ENCODE data around the gene ERFL. TPM values are rescaled to one million over a fixed set of nuclear protein-coding genes. Genes with fewer than 3 reads are reported as not detected.

ERFL gene
- total RNA-seq, 1 donor from 2014 or later: 0.43 TPM

- ATAC-seq: peak; percentile 89
- intact Hi-C loops (cut with DNase I): no loop called here
- TF ChIP-seq, protein P1, sequence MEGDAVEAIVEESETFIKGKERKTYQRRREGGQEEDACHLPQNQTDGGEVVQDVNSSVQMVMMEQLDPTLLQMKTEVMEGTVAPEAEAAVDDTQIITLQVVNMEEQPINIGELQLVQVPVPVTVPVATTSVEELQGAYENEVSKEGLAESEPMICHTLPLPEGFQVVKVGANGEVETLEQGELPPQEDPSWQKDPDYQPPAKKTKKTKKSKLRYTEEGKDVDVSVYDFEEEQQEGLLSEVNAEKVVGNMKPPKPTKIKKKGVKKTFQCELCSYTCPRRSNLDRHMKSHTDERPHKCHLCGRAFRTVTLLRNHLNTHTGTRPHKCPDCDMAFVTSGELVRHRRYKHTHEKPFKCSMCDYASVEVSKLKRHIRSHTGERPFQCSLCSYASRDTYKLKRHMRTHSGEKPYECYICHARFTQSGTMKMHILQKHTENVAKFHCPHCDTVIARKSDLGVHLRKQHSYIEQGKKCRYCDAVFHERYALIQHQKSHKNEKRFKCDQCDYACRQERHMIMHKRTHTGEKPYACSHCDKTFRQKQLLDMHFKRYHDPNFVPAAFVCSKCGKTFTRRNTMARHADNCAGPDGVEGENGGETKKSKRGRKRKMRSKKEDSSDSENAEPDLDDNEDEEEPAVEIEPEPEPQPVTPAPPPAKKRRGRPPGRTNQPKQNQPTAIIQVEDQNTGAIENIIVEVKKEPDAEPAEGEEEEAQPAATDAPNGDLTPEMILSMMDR (IDR thresholded peaks at IDR 0.05): peak; percentile 99
Observed at GRCh38 chr19:41951686-41952172, 23.5 kb upstream of the ERFL start.

GRCh38 chr19:41947091-41947490, 18.8 kb upstream of the ERFL start:
- no peak overlapping the region for H3K27ac ChIP-seq
- no peaks in the 10 kb centered on the region for H3K9me3 ChIP-seq
- no peaks in the 10 kb centered on the region for H3K36me3 ChIP-seq
- TF ChIP-seq, protein P1 (IDR thresholded peaks at IDR 0.05): no peak
- no peaks in the 10 kb centered on the region for H3K4me1 ChIP-seq
- no peak overlapping the region for H3K4me3 ChIP-seq
- DNase-seq (no peak), ATAC-seq (no peak)
- H3K27me3 ChIP-seq: no peaks in the 10 kb centered on the region
- intact Hi-C loops (cut with DNase I): no loop called here

More at GRCh38 chr19:41951686-41952172, 23.5 kb upstream of the ERFL start:
- peak; percentile 86 for DNase-seq
- peaks cover 8% of the 10 kb centered on the region for H3K36me3 ChIP-seq
- H3K9me3 ChIP-seq: no peaks in the 10 kb centered on the region
- no peaks in the 10 kb centered on the region for H3K27me3 ChIP-seq
- no peak overlapping the region for H3K27ac ChIP-seq
- H3K4me3 ChIP-seq: no peak overlapping the region
- H3K4me1 ChIP-seq: no peaks in the 10 kb centered on the region

DNA sequence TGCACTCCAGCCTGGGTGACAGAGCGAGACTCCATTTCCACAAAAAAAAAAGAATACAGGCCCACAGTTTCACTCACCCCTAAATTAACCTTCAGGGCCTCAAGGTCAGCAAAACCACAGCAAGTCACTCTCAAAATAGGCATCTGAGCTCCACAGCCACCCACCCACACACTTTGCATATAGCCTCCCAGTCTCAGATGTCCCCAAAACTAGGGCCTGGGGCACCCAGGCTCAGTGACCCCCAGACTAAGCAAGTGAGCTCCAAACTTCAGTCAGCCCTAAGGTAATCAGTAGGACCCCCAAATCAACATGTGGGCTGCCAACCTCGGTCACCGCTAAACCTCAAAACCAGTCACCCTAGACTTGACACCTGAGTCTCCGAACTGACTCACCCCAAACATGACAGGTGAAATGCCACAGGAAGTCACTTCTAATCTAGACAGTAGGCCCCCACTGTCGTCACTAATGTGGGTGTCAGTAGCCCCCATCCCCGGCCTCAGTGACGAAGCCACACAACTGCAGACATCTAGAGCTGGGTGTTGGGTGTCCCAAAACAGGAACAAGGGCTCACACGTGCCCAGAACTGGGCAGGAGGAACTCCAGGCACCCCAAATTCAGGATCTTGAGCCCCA, 17.0 kb upstream of the ERFL start:
- Histone ChIP-seq H3K36me3 (no peaks in the 10 kb centered on the region), H3K27ac (no peak overlapping the region), H3K9me3 (no peaks in the 10 kb centered on the region), H3K4me1 (no peaks in the 10 kb centered on the region), H3K27me3 (no peaks in the 10 kb centered on the region), H3K4me3 (no peak overlapping the region)
- intact Hi-C loops (cut with DNase I): no loop called here
- DNase-seq (no peak), ATAC-seq (peak; percentile 42)
- TF ChIP-seq, protein P1 (IDR thresholded peaks at IDR 0.05): no peak

DNA sequence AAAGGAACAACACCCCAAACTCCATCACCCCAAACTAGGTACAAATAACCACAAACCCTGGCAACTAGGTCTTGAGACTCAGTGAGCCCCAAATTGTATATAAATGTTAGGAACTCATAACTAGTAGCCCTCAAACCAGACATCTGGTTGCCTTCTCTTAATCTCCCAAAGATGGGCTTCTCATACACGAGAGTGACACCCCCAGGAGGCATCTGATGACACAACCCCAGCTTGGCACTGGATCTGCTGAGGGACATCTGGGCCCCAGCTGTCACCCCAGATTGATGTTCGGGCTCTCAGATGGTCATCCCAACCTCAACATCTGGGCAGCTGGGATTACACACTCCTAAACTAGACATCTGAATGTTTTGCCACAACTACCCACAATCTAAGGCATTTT, 16.1 kb upstream of the ERFL start:
- no peaks in the 10 kb centered on the region for H3K9me3 ChIP-seq
- DNase-seq (no peak), ATAC-seq (no peak)
- H3K27me3 ChIP-seq: no peaks in the 10 kb centered on the region
- TF ChIP-seq, protein P1 (IDR thresholded peaks at IDR 0.05): no peak
- H3K4me1 ChIP-seq: peaks cover 3% of the 10 kb centered on the region
- H3K27ac ChIP-seq: no peak overlapping the region
- no peaks in the 10 kb centered on the region for H3K36me3 ChIP-seq
- H3K4me3 ChIP-seq: no peak overlapping the region
- intact Hi-C loops (cut with DNase I): no loop called here

DNA sequence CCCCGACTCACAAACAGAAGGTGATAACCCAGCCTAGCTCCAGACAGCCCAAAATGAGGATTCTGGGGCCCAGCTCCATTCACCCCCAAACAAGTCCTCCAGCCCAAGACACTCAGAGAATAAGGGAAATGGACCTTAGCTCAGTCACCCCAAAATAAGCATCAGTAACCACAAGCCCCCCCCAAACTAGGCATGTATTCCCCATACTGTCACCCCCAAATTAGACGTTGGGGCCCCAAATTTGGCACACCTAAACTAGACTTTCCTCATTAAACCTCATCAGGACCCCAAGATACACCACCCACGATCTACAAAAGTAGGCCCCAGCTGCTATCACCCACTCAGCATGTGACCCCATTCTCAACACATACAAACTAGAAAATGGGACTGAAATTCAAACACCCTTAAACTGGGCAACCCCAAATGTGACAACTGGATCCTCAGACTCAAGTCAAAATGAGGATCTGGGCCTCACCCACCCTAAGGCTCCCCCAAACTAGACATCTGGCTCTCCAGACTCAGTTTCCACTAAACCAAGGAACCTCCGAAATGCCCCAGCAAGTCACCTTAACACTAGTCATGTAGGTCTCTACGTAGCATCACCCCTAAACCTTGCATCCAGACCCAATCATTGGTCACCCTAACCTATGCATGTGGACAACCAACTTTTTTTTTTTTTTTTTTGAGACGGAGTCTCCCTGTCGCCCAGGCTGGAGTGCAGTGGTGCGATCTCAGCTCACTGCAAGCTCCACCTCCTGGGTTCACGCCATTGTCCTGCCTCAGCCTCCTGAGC, 13.4 kb upstream of the ERFL start:
- TF ChIP-seq, protein P1 (IDR thresholded peaks at IDR 0.05): no peak
- Histone ChIP-seq H3K27ac (no peak overlapping the region), H3K4me3 (no peak overlapping the region), H3K27me3 (no peaks in the 10 kb centered on the region), H3K4me1 (peaks cover 3% of the 10 kb centered on the region), H3K9me3 (no peaks in the 10 kb centered on the region), H3K36me3 (no peaks in the 10 kb centered on the region)
- DNase-seq: no peak
- ATAC-seq: no peak
- intact Hi-C loops (cut with DNase I): no loop called here

Data from upper lobe of right lung (tissue), 1 donor.